WERI-Rb-1 (cell line): Measurements from ENCODE around the gene CDC20B.
"Not testable (repeated sequence)": the region's sequence is repeated elsewhere in the genome, so short reads cannot be mapped to it uniquely, and the experiment has no call there.

Source experiments
- DNase-seq: peaks from one replicate; pipeline ENCODE4 v3.0.0-alpha.2; 2020
- H3K27ac ChIP-seq: fragments of 250-450 bp; sonication (Bioruptor Pico); 2 replicates; pipeline ENCODE4 v1.5.1; 2020; ENCODE audit warnings: mild to moderate bottlenecking, moderate library complexity
- H3K27me3 ChIP-seq: fragments of 250-450 bp; sonication (Bioruptor Pico); 2 replicates; pipeline ENCODE4 v1.5.1; 2021; ENCODE audit warnings: mild to moderate bottlenecking, low read depth, moderate library complexity; ENCODE audit not compliant: insufficient read depth, severe bottlenecking
- H3K36me3 ChIP-seq: fragments of 250-450 bp; sonication (Bioruptor Pico); 2 replicates; pipeline ENCODE4 v1.5.1; 2020; ENCODE audit warnings: mild to moderate bottlenecking, moderate library complexity
- H3K4me3 ChIP-seq: 2 replicates; pipeline ENCODE4 v1.5.1; 2011; ENCODE audit warnings: low read depth, mild to moderate bottlenecking, control low read depth, low read length
- H3K9me3 ChIP-seq: fragments of 250-450 bp; sonication (Bioruptor Pico); 2 replicates; pipeline ENCODE4 v1.5.1; 2021; ENCODE audit warnings: mild to moderate bottlenecking, moderate library complexity; ENCODE audit not compliant: severe bottlenecking
- CTCF ChIP-seq: IDR thresholded peaks from 2 replicates; pipeline ENCODE4 v1.5.1; 2011; ENCODE audit warnings: low read depth, mild to moderate bottlenecking, control low read depth, inconsistent platforms, low read length

Gene CDC20B

GRCh38 chr5:55096182-55096581 lies 76.8 kb downstream of the CDC20B start:
- no peak for DNase-seq
- peaks cover 56% of the 10 kb centered on the region for H3K27me3 ChIP-seq
- H3K9me3 ChIP-seq: peaks cover 1% of the 10 kb centered on the region
- H3K4me3 ChIP-seq: no peak overlapping the region
- no peaks in the 10 kb centered on the region for H3K36me3 ChIP-seq
- TF ChIP-seq CTCF: no peak
- H3K27ac ChIP-seq: no peak overlapping the region

DNA sequence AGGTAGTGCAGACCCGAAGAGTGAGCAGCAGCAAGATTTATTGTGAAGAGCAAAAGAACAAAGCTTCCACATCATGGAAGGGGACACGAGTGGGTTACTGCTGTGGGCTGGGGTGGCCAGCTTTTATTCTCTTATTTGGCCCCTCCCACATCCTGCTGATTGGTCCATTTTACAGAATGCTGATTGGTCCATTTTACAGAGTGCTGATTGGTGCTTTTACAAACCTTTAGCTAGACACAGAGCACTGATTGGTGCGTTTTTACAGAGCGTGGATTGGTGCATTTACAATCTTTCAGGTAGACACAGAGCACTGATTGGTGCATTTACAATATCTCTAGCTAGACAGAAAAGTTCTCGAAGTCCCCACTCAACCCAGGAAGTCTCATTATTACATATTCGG lies 82.0 kb downstream of the CDC20B start:
- not testable (repeated sequence) for H3K4me3 ChIP-seq

GRCh38 chr5:55089301-55089700 lies 83.7 kb downstream of the CDC20B start:
- Histone ChIP-seq H3K27me3 (peaks cover 46% of the 10 kb centered on the region), H3K9me3 (peaks cover 13% of the 10 kb centered on the region)
- H3K4me3 ChIP-seq, DNase-seq, H3K36me3 ChIP-seq, H3K27ac ChIP-seq: not testable (repeated sequence)

More for the DNA sequence above, 82.0 kb downstream of the CDC20B start:
- peaks cover 62% of the 10 kb centered on the region for H3K27me3 ChIP-seq
- H3K9me3 ChIP-seq, DNase-seq, H3K27ac ChIP-seq, H3K36me3 ChIP-seq: not testable (repeated sequence)

- TF ChIP-seq CTCF: no peak
- Histone ChIP-seq H3K9me3 (peaks cover 16% of the 10 kb centered on the region), H3K36me3 (no peaks in the 10 kb centered on the region), H3K27me3 (peaks cover 16% of the 10 kb centered on the region), H3K27ac (no peak overlapping the region), H3K4me3 (no peak overlapping the region)
- no peak for DNase-seq
These were observed 91.4 kb downstream of the CDC20B start for GRCh38 chr5:55081541-55081940.

- Histone ChIP-seq H3K9me3 (no peaks in the 10 kb centered on the region), H3K27me3 (peaks cover 37% of the 10 kb centered on the region), H3K4me3 (no peak overlapping the region), H3K27ac (no peak overlapping the region), H3K36me3 (no peaks in the 10 kb centered on the region)
- TF ChIP-seq CTCF: no peak
- DNase-seq: no peak
These were observed 99.8 kb downstream of the CDC20B start for GRCh38 chr5:55073211-55073610.

- Histone ChIP-seq H3K9me3 (no peaks in the 10 kb centered on the region), H3K27me3 (peaks cover 38% of the 10 kb centered on the region), H3K36me3 (no peaks in the 10 kb centered on the region), H3K27ac (no peak overlapping the region), H3K4me3 (no peak overlapping the region)
- TF ChIP-seq CTCF: no peak
- DNase-seq: no peak
These were observed 100.3 kb downstream of the CDC20B start for GRCh38 chr5:55072666-55073065.

DNA sequence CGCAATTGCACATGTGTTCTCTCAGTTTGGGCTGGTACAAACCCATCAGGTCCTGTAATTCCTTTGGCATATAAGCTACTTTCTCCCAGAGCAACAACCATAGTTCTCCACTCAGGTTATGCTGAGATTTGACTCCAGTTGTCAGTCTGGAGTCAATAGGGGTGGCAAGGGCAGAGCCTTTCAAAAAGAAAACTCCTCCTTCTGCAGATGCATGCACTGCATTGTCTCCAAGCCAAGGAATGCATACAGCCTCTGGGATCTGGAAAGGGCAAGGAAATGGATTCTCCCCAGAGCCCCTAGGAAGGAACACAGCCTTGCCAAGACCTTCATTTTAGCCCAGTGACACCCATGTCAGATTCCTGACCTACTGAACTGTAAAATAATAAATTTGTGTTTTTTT lies 101.6 kb downstream of the CDC20B start:
- no peaks in the 10 kb centered on the region for H3K9me3 ChIP-seq
- H3K36me3 ChIP-seq: no peaks in the 10 kb centered on the region
- H3K27me3 ChIP-seq: peaks cover 46% of the 10 kb centered on the region
- H3K27ac ChIP-seq: no peak overlapping the region
- no peak for TF ChIP-seq CTCF
- H3K4me3 ChIP-seq: no peak overlapping the region
- DNase-seq: no peak
